HepG2 (cell line): ENCODE results near the gene ZNF683. TPM values are rescaled to one million over a fixed set of nuclear protein-coding genes. Genes with fewer than 3 reads are reported as not detected.

Experiments
- ATM ChIP-seq: fragments of 450-650 bp; IDR thresholded peaks from 2 replicates; pipeline ENCODE4 v1.7.1; 2017; ENCODE audit warnings: mild to moderate bottlenecking, borderline replicate concordance
- CREB1 ChIP-seq, 2 experiments: fragments of 450-650 bp in 1 of 2; IDR thresholded peaks; 2 replicates each; pipeline ENCODE4 v1.6.1; 2016 to 2017; ENCODE audit warnings: control low read depth in 1 of 2, mild to moderate bottlenecking in 1 of 2, missing compliant biosample characterization in 1 of 2, missing genetic modification characterization in 1 of 2
- HNRNPUL1 ChIP-seq: fragments of 200-400 bp; formaldehyde crosslinking; IDR thresholded peaks from 2 replicates; pipeline ENCODE4 v1.6.1; 2017; ENCODE audit warnings: low read depth, mild to moderate bottlenecking, low read length, moderate library complexity
- KMT2A ChIP-seq: sonication (generic); formaldehyde crosslinking; IDR thresholded peaks from 2 replicates; pipeline ENCODE4 v1.4.0; 2020; ENCODE audit warnings: missing genetic modification reagents
- MIXL1 ChIP-seq: IDR thresholded peaks from 2 replicates; pipeline ENCODE4 v1.6.1; 2016
- NFE2L2 ChIP-seq: fragments of 150-350 bp; IDR thresholded peaks from 2 replicates; pipeline ENCODE4 v1.6.1; 2014; ENCODE audit warnings: low read length
- PAF1 ChIP-seq: IDR thresholded peaks from 2 replicates; pipeline ENCODE4 v1.6.1; 2016; ENCODE audit warnings: missing genetic modification reagents, missing compliant biosample characterization
- RAD21 ChIP-seq: fragments of 450-650 bp; formaldehyde crosslinking; IDR thresholded peaks from 2 replicates; pipeline ENCODE4 v1.5.0; 2020; ENCODE audit warnings: mild to moderate bottlenecking
- RBM22 ChIP-seq: fragments of 200-400 bp; formaldehyde crosslinking; optimal IDR thresholded peaks from 2 replicates; pipeline ENCODE3; 2017; ENCODE audit warnings: mild to moderate bottlenecking, low read length, moderate library complexity
- RFX3 ChIP-seq: IDR thresholded peaks from 2 replicates; pipeline ENCODE4 v1.6.1; 2016; ENCODE audit warnings: missing biosample characterization, missing genetic modification reagents
- SNAPC2 ChIP-seq: sonication (generic); formaldehyde crosslinking; IDR thresholded peaks from 2 replicates; pipeline ENCODE4 v1.8.1; 2022; ENCODE audit warnings: mild to moderate bottlenecking, missing genetic modification reagents
- ZNF343 ChIP-seq: sonication (generic); formaldehyde crosslinking; IDR thresholded peaks from 2 replicates; pipeline ENCODE4 v1.4.0; 2020; ENCODE audit warnings: mild to moderate bottlenecking, missing genetic modification reagents
- ZNF782 ChIP-seq: sonication (generic); formaldehyde crosslinking; IDR thresholded peaks from 2 replicates; pipeline ENCODE4 v1.4.0; 2020; ENCODE audit warnings: missing genetic modification reagents, mild to moderate bottlenecking, borderline replicate concordance
- polyA plus RNA-seq, 8 experiments: library from polyadenylated mRNA; depleted of rRNA in 3 of 8; stranded (reverse) in 7 of 8; unstranded in 1 of 8; fragments of >200 nt; fragmentation: Illumina TruSeq in 4 of 8; extraction: Trizol in 4 of 8; gene quantifications; 2 replicates each; pipeline versions ENCODE4 v1.2.1 to v1.2.3, GENCODE V29; 2011 to 2016; ENCODE audit warnings: low read depth in 4 of 8, missing spikeins in 1 of 8, mixed read lengths in 1 of 8; ENCODE audit not compliant: insufficient read depth in 1 of 8
- total RNA-seq, 5 experiments: library from RNA; depleted of rRNA; stranded (reverse); fragments of >200 nt; fragmentation: Illumina TruSeq; extraction: Trizol; gene quantifications; 2 replicates each; pipeline ENCODE4 v1.2.3, GENCODE V29; 2016; ENCODE audit warnings: low read depth in 1 of 5
- TF ChIP-seq, protein P1 (sequence below), 2 experiments: sonication (generic) in 1 of 2; formaldehyde crosslinking in 1 of 2; IDR thresholded peaks; 2 replicates each; pipeline versions ENCODE4 v1.4.0 to v1.6.1; 2016 to 2020; ENCODE audit warnings: borderline replicate concordance in 1 of 2, low read depth in 1 of 2, mild to moderate bottlenecking in 1 of 2, missing genetic modification reagents in 1 of 2
- TF ChIP-seq, protein P2 (sequence below): IDR thresholded peaks from 2 replicates; pipeline ENCODE4 v1.6.1; 2016; ENCODE audit warnings: low read depth, borderline replicate concordance
- TF ChIP-seq, protein P3 (sequence below): IDR thresholded peaks from 2 replicates; pipeline ENCODE4 v1.6.1; 2018; ENCODE audit warnings: missing genetic modification reagents, mild to moderate bottlenecking, missing compliant biosample characterization
- TF ChIP-seq, protein P4 (sequence below): sonication (generic); formaldehyde crosslinking; IDR thresholded peaks from 2 replicates; pipeline ENCODE4 v1.4.0; 2020; ENCODE audit warnings: missing genetic modification reagents
- TF ChIP-seq, protein P5 (sequence below), 2 experiments: sonication (generic) in 1 of 2; formaldehyde crosslinking in 1 of 2; IDR thresholded peaks; 2 replicates each; pipeline versions ENCODE4 v1.4.0 to v1.6.1; 2018 to 2020; ENCODE audit warnings: missing genetic modification reagents in 2 of 2, borderline replicate concordance in 1 of 2, low read depth in 1 of 2, mild to moderate bottlenecking in 1 of 2, missing biosample characterization in 1 of 2
- TF ChIP-seq, protein P6 (sequence below): sonication (generic); formaldehyde crosslinking; IDR thresholded peaks from 2 replicates; pipeline ENCODE4 v1.5.1; 2020; ENCODE audit warnings: mild to moderate bottlenecking, missing genetic modification reagents, moderate library complexity

The ZNF683 gene
- total and polyA plus RNA-seq, 2 of the 13 experiments (the other 11 are each of a cell fraction or from before 2014, with no cell fraction given) = not detected

- TF ChIP-seq, protein P1, sequence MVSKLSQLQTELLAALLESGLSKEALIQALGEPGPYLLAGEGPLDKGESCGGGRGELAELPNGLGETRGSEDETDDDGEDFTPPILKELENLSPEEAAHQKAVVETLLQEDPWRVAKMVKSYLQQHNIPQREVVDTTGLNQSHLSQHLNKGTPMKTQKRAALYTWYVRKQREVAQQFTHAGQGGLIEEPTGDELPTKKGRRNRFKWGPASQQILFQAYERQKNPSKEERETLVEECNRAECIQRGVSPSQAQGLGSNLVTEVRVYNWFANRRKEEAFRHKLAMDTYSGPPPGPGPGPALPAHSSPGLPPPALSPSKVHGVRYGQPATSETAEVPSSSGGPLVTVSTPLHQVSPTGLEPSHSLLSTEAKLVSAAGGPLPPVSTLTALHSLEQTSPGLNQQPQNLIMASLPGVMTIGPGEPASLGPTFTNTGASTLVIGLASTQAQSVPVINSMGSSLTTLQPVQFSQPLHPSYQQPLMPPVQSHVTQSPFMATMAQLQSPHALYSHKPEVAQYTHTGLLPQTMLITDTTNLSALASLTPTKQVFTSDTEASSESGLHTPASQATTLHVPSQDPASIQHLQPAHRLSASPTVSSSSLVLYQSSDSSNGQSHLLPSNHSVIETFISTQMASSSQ (IDR thresholded peaks at IDR 0.05; ENCODE audit: low read depth) = no peak
- TF ChIP-seq, protein P1 (CRISPR knock-in tag; IDR thresholded peaks at IDR 0.05; ENCODE audit: borderline replicate concordance) = no peak; the same call in 1 of the 2 replicates
- TF ChIP-seq SNAPC2 (CRISPR knock-in tag) (0 out of 2 replicates have a peak, but pooled peaks have one; percentile 34), KMT2A (CRISPR knock-in tag) (no peak; the same call in 1 of the 2 replicates), PAF1 (CRISPR knock-in tag) (no peak), NFE2L2 (no peak), ZNF343 (CRISPR knock-in tag) (no peak), CREB1 (IDR thresholded peaks at IDR 0.05) (peak; percentile 97), CREB1 (CRISPR knock-in tag; IDR thresholded peaks at IDR 0.05) (peak; percentile 87), MIXL1 (CRISPR knock-in tag) (no peak; the same call in 1 of the 2 replicates), ATM (no peak), RFX3 (CRISPR knock-in tag) (no peak), ZNF782 (no peak), RBM22 (no peak), HNRNPUL1 (no peak), RAD21 (peak; percentile 51)
- TF ChIP-seq, protein P2, sequence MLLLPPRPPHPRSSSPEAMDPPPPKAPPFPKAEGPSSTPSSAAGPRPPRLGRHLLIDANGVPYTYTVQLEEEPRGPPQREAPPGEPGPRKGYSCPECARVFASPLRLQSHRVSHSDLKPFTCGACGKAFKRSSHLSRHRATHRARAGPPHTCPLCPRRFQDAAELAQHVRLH (CRISPR knock-in tag) = no peak
- TF ChIP-seq, protein P3, sequence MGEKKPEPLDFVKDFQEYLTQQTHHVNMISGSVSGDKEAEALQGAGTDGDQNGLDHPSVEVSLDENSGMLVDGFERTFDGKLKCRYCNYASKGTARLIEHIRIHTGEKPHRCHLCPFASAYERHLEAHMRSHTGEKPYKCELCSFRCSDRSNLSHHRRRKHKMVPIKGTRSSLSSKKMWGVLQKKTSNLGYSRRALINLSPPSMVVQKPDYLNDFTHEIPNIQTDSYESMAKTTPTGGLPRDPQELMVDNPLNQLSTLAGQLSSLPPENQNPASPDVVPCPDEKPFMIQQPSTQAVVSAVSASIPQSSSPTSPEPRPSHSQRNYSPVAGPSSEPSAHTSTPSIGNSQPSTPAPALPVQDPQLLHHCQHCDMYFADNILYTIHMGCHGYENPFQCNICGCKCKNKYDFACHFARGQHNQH (CRISPR knock-in tag) = peak; percentile 47; the same call in 1 of the 2 replicates
- TF ChIP-seq, protein P4, sequence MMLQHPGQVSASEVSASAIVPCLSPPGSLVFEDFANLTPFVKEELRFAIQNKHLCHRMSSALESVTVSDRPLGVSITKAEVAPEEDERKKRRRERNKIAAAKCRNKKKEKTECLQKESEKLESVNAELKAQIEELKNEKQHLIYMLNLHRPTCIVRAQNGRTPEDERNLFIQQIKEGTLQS (CRISPR knock-in tag) = peak; percentile 75
- TF ChIP-seq, protein P5, sequence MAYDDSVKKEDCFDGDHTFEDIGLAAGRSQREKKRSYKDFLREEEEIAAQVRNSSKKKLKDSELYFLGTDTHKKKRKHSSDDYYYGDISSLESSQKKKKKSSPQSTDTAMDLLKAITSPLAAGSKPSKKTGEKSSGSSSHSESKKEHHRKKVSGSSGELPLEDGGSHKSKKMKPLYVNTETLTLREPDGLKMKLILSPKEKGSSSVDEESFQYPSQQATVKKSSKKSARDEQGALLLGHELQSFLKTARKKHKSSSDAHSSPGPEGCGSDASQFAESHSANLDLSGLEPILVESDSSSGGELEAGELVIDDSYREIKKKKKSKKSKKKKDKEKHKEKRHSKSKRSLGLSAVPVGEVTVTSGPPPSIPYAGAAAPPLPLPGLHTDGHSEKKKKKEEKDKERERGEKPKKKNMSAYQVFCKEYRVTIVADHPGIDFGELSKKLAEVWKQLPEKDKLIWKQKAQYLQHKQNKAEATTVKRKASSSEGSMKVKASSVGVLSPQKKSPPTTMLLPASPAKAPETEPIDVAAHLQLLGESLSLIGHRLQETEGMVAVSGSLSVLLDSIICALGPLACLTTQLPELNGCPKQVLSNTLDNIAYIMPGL (CRISPR knock-in tag; IDR thresholded peaks at IDR 0.05; ENCODE audit: borderline replicate concordance in 1 of 2, low read depth in 1 of 2) = no peak; a peak in 1 of 4 replicates
- TF ChIP-seq, protein P6, sequence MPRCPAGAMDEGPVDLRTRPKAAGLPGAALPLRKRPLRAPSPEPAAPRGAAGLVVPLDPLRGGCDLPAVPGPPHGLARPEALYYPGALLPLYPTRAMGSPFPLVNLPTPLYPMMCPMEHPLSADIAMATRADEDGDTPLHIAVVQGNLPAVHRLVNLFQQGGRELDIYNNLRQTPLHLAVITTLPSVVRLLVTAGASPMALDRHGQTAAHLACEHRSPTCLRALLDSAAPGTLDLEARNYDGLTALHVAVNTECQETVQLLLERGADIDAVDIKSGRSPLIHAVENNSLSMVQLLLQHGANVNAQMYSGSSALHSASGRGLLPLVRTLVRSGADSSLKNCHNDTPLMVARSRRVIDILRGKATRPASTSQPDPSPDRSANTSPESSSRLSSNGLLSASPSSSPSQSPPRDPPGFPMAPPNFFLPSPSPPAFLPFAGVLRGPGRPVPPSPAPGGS (CRISPR knock-in tag) = no peak
These were observed 13.9 kb downstream of the ZNF683 start (continued) for GRCh38 chr1:26358411-26359384.
